AG04449 (cell line): Measurements from ENCODE around the gene IRS2.
"Not testable (repeated sequence)": the region's sequence is repeated elsewhere in the genome, so short reads cannot be mapped to it uniquely, and the experiment has no call there.

ENCODE experiments used
- CTCF ChIA-PET: fragments of 350-600 bp; formaldehyde crosslinking; extraction: SDS; loops from one replicate; lab custom pipeline; 2021; ENCODE audit warnings: antibody characterized with exemption; lab: Yijun Ruan, JAX
- POLR2A ChIA-PET: fragments of 400-600, 350-600 bp; formaldehyde crosslinking; extraction: SDS; loops from one replicate; lab custom pipeline; 2020; ENCODE audit warnings: antibody characterized with exemption, inconsistent platforms; lab: Yijun Ruan, JAX
- DNase-seq: peaks from one replicate; pipeline ENCODE4 v3.0.0-alpha.2; 2010; ENCODE audit warnings: low read depth, low spot score
- H3K4me3 ChIP-seq: 2 replicates; pipeline ENCODE4 v1.5.1; 2011; ENCODE audit warnings: low read depth, mild to moderate bottlenecking, control low read depth, low read length
- CTCF ChIP-seq: IDR thresholded peaks from one replicate; pipeline ENCODE4 v1.5.1; 2011; ENCODE audit warnings: mild to moderate bottlenecking, moderate library complexity, low read length, control low read depth, inconsistent platforms; ENCODE audit not compliant: insufficient read depth; ENCODE audit errors: missing control alignments

Gene IRS2

GRCh38 chr13:109786457-109787134 is at the start of gene IRS2:
Gene IRS2 (minus strand): TSS chr13:109786583. CDS start chr13:109786053, 530 bp downstream.
- ChIA-PET POLR2A (interaction anchor here (0.6 kb wide), 1 partner anchor 417 kb away, joined by 4 read pairs; no protein-coding TSS in a partner anchor), CTCF (interaction anchor here (0.7 kb wide), 1 partner anchor 321 kb away, joined by 3 read pairs; no protein-coding TSS in a partner anchor)
- no peak for TF ChIP-seq CTCF
- H3K4me3 ChIP-seq: peak within 1 kb of the TSS; percentile 66
- DNase-seq: peak; percentile 52

- ChIA-PET CTCF (no interaction called here), POLR2A (no interaction called here)
- H3K4me3 ChIP-seq: no peak overlapping the region
- no peak for TF ChIP-seq CTCF
- no peak for DNase-seq
Measured at GRCh38 chr13:109834973-109835720, 48.8 kb upstream of the IRS2 start.

GRCh38 chr13:109833940-109834339 is 47.6 kb upstream of the IRS2 start:
- CTCF ChIA-PET: no interaction called here
- POLR2A ChIA-PET: no interaction called here
- TF ChIP-seq CTCF: no peak
- DNase-seq: no peak
- no peak overlapping the region for H3K4me3 ChIP-seq

- no peak overlapping the region for H3K4me3 ChIP-seq
- POLR2A ChIA-PET: no interaction called here
- no peak for TF ChIP-seq CTCF
- CTCF ChIA-PET: no interaction called here
- no peak for DNase-seq
Measured at GRCh38 chr13:109833071-109833470, 46.7 kb upstream of the IRS2 start.

- POLR2A ChIA-PET, CTCF ChIA-PET, DNase-seq, H3K4me3 ChIP-seq: not testable (repeated sequence)
Measured at GRCh38 chr13:109828591-109829316, 42.4 kb upstream of the IRS2 start.

GRCh38 chr13:109823201-109823600 is 36.8 kb upstream of the IRS2 start:
- CTCF ChIA-PET, H3K4me3 ChIP-seq, DNase-seq, POLR2A ChIA-PET: not testable (repeated sequence)

GRCh38 chr13:109821103-109821502 is 34.7 kb upstream of the IRS2 start:
- ChIA-PET CTCF (interaction anchor here (1.1 kb wide), 1 partner anchor 13 kb away, joined by 4 read pairs; no protein-coding TSS in a partner anchor), POLR2A (interaction anchor here (0.6 kb wide), 1 partner anchor 42 kb away, joined by 3 read pairs; no protein-coding TSS in a partner anchor)
- DNase-seq: no peak
- TF ChIP-seq CTCF: no peak
- no peak overlapping the region for H3K4me3 ChIP-seq
